PC-9 (cell line): ENCODE data around the gene PITPNC1. TPM values are rescaled to one million over a fixed set of nuclear protein-coding genes. Genes with fewer than 3 reads are reported as not detected.

ENCODE experiments used
- BruUV-seq: library from RNA; stranded (reverse); fragments of 400-500 nt; replicated peaks from 2 replicates; lab custom pipeline; 2021; lab: Mats Ljungman, UMichigan
- CTCF ChIA-PET: fragments of 300-600 bp; sonication (Branson Sonifier 250); formaldehyde crosslinking; loops from one replicate; lab custom pipeline; 2022; ENCODE audit warnings: antibody characterized with exemption; lab: Charles Lee
- POLR2A ChIA-PET: fragments of 300-600 bp; sonication (Branson Sonifier 250); formaldehyde crosslinking; loops from one replicate; lab custom pipeline; 2022; ENCODE audit warnings: antibody characterized with exemption; ENCODE audit not compliant: unreplicated experiment; lab: Charles Lee
- DNase-seq, 2 experiments: peaks; one replicate each; pipeline versions ENCODE4 v3.0.0 to v3.0.0-alpha.2; 2015 to 2022; ENCODE audit warnings: mixed read lengths in 1 of 2
- H2AFZ ChIP-seq: fragments of 200-600 bp; sonication (generic); 2 replicates; pipeline ENCODE4 v1.8.1; 2017; ENCODE audit warnings: antibody characterized with exemption
- H3F3A ChIP-seq: fragments of 200-600 bp; sonication (generic); 2 replicates; pipeline ENCODE4 v1.8.1; 2017; ENCODE audit warnings: antibody characterized with exemption, mild to moderate bottlenecking, low read depth; ENCODE audit not compliant: insufficient read depth
- H3K27ac ChIP-seq: fragments of 200-600 bp; sonication (generic); 2 replicates; pipeline ENCODE4 v1.6.1; 2016; ENCODE audit warnings: mixed run types
- H3K27me3 ChIP-seq: fragments of 200-600 bp; sonication (generic); 2 replicates; pipeline ENCODE4 v1.6.1; 2016; ENCODE audit warnings: low read depth, mixed run types; ENCODE audit not compliant: insufficient read depth
- H3K36me3 ChIP-seq: fragments of 200-600 bp; sonication (generic); 2 replicates; pipeline ENCODE4 v1.6.1; 2016; ENCODE audit warnings: low read depth, mixed run types
- H3K4me1 ChIP-seq: fragments of 200-600 bp; sonication (generic); replicated peaks from 2 replicates; pipeline ENCODE4 v1.6.1; 2016; ENCODE audit warnings: mixed run types; ENCODE audit not compliant: insufficient read depth
- H3K4me2 ChIP-seq: fragments of 200-600 bp; sonication (generic); 2 replicates; pipeline ENCODE4 v1.6.1; 2017; ENCODE audit warnings: mixed run types
- H3K4me3 ChIP-seq: fragments of 200-600 bp; sonication (generic); 2 replicates; pipeline ENCODE4 v1.6.1; 2016; ENCODE audit warnings: mixed run types
- H3K79me2 ChIP-seq: fragments of 200-600 bp; sonication (generic); 2 replicates; pipeline ENCODE4 v1.6.1; 2017; ENCODE audit warnings: low read depth, mixed run types
- H3K9me2 ChIP-seq: fragments of 200-600 bp; sonication (generic); 2 replicates; pipeline ENCODE4 v1.8.1; 2017; ENCODE audit warnings: mild to moderate bottlenecking; ENCODE audit not compliant: insufficient read depth
- H3K9me3 ChIP-seq: fragments of 200-600 bp; sonication (generic); 2 replicates; pipeline ENCODE4 v1.8.1; 2016; ENCODE audit warnings: low read depth; ENCODE audit not compliant: insufficient read depth
- H4K20me1 ChIP-seq: fragments of 200-600 bp; sonication (generic); 2 replicates; pipeline ENCODE4 v1.8.1; 2017; ENCODE audit not compliant: insufficient read depth
- EZH2 ChIP-seq: fragments of 200-600 bp; sonication (generic); IDR thresholded peaks from 2 replicates; pipeline ENCODE4 v1.8.0; 2017; ENCODE audit warnings: antibody characterized with exemption, low read depth
- intact Hi-C: fragments of 100-400 bp; cut with micrococcal nuclease; formaldehyde crosslinking; loops from one replicate; pipeline ENCODE4 v1.10.0; 2022; ENCODE audit not compliant: unreplicated experiment
- total RNA-seq: library from RNA; stranded (reverse); gene quantifications from 2 replicates; pipeline ENCODE4 v1.2.3, GENCODE V29; 2021
- TF ChIP-seq, protein P1 (sequence below): fragments of 200-600 bp; sonication (generic); conservative IDR thresholded peaks from 2 replicates; pipeline ENCODE4 v1.6.1; 2017; ENCODE audit warnings: mixed run types, antibody characterized with exemption, mild to moderate bottlenecking, moderate library complexity

The PITPNC1 gene
- total RNA-seq, 1 experiment from 2014 or later, result 6.0 TPM

DNA sequence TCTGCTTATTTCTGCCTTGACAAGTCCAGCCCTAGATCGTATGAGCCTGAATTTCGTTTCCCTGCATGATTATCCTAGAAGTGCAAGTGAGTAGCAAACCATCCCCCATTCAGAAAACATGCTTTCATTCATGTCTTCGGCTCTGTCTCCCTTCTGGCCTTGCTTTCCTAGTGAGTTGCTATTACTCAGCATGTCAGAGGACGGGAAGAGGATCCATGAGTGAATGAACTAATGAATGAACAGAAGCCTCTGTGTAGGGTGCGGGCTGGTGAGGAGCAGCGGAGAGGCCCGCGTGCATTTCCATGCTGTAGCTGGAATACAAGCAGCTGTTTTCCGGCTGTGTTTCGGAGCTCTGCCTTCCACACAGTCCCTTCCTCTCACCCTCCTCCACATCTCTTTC is 184.9 kb downstream of the PITPNC1 start:
- intact Hi-C loops, result no loop called here
- Histone ChIP-seq H2AFZ (no peak overlapping the region), H3K27ac (no peak overlapping the region), H3F3A (no peaks in the 10 kb centered on the region), H3K4me1 (no peaks in the 10 kb centered on the region), H3K27me3 (no peaks in the 10 kb centered on the region), H4K20me1 (no peaks in the 10 kb centered on the region), H3K9me2 (no peaks in the 10 kb centered on the region), H3K9me3 (no peaks in the 10 kb centered on the region), H3K4me2 (no peak overlapping the region), H3K4me3 (no peak overlapping the region), H3K36me3 (no peaks in the 10 kb centered on the region), H3K79me2 (no peaks in the 10 kb centered on the region)
- no peak for DNase-seq
- no peak for TF ChIP-seq EZH2
- TF ChIP-seq, protein P1, sequence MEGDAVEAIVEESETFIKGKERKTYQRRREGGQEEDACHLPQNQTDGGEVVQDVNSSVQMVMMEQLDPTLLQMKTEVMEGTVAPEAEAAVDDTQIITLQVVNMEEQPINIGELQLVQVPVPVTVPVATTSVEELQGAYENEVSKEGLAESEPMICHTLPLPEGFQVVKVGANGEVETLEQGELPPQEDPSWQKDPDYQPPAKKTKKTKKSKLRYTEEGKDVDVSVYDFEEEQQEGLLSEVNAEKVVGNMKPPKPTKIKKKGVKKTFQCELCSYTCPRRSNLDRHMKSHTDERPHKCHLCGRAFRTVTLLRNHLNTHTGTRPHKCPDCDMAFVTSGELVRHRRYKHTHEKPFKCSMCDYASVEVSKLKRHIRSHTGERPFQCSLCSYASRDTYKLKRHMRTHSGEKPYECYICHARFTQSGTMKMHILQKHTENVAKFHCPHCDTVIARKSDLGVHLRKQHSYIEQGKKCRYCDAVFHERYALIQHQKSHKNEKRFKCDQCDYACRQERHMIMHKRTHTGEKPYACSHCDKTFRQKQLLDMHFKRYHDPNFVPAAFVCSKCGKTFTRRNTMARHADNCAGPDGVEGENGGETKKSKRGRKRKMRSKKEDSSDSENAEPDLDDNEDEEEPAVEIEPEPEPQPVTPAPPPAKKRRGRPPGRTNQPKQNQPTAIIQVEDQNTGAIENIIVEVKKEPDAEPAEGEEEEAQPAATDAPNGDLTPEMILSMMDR, result no peak
- ChIA-PET CTCF (no interaction called here), POLR2A (no interaction called here)
- BruUV-seq, result no TSS peak

DNA sequence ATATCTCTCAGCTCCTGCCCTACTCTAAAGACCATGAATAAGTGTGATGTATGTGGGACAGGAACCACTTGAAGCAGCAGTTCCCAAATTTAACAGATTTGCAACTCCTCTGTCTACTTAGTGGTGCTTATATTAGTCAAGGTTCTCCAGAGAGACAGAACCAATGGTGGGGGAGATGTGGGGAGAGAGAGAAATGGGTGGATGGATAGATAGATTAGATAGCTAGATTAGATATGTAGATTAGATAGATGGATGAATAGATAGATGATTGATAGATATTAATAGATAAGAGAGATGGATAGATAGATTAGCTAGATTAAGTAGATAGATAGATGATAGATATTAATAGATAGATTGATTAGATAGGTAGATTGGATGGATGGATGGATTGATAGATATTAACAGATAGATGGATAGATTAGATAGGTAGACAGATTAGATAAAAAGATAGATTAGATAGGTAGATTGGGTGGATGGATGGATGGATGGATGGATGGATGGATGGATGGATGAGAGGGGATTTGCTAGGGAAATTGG is 186.7 kb downstream of the PITPNC1 start:
- no peak overlapping the region for H3K27ac ChIP-seq
- H3K27me3 ChIP-seq, result no peaks in the 10 kb centered on the region
- no peak for TF ChIP-seq EZH2
- TF ChIP-seq, protein P1, result no peak
- no peak for DNase-seq
- H3K9me2 ChIP-seq, result no peaks in the 10 kb centered on the region
- intact Hi-C loops, result no loop called here
- ChIA-PET POLR2A (no interaction called here), CTCF (no interaction called here)
- H3K4me2 ChIP-seq, result no peak overlapping the region
- no peaks in the 10 kb centered on the region for H3K4me1 ChIP-seq
- H3K79me2 ChIP-seq, result no peaks in the 10 kb centered on the region
- no peaks in the 10 kb centered on the region for H4K20me1 ChIP-seq
- H3K9me3 ChIP-seq, result no peaks in the 10 kb centered on the region
- H3K36me3 ChIP-seq, result no peaks in the 10 kb centered on the region
- no peak overlapping the region for H3K4me3 ChIP-seq
- no peaks in the 10 kb centered on the region for H3F3A ChIP-seq
- H2AFZ ChIP-seq, result no peak overlapping the region
- no TSS peak for BruUV-seq

DNA sequence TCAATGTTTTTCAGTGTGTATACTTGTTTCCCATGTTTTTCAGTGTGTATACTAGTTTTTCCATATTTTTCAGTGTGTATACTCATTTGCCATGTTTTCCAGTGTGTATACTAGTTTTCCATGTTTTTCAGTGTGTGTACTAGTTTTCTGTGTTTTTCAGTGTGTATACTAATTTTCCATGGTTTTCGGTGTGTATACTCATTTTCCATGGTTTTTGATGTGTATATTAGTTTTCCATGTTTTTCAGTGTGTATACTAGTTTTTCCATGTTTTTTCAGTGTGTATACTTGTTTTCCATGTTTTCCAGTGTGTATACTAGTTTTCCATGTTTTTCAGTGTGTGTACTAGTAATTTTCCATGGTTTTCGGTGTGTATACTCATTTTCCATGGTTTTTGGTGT is 188.0 kb downstream of the PITPNC1 start:
- DNase-seq, result no peak
- Histone ChIP-seq H3K9me3 (no peaks in the 10 kb centered on the region), H3K27me3 (no peaks in the 10 kb centered on the region), H3K9me2 (no peaks in the 10 kb centered on the region), H2AFZ (no peak overlapping the region), H4K20me1 (no peaks in the 10 kb centered on the region), H3K4me3 (no peak overlapping the region), H3K27ac (no peak overlapping the region), H3K4me1 (no peaks in the 10 kb centered on the region), H3K79me2 (no peaks in the 10 kb centered on the region), H3K4me2 (no peak overlapping the region), H3F3A (no peaks in the 10 kb centered on the region), H3K36me3 (no peaks in the 10 kb centered on the region)
- POLR2A ChIA-PET, result no interaction called here
- intact Hi-C loops, result no loop called here
- TF ChIP-seq, protein P1, result no peak
- no peak for TF ChIP-seq EZH2
- CTCF ChIA-PET, result no interaction called here
- BruUV-seq, result no TSS peak
